ENCODE measurements around the gene B3GAT1.
A peak's percentile ranks its signal among the peaks of the same experiment; 100 is the strongest.

B3GAT1 gene

GRCh38 chr11:134331354-134332188 lies 80.5 kb downstream of the B3GAT1 start, which contains the start of gene GLB1L2:
Gene GLB1L2 (plus strand): TSS chr11:134331988. CDS start chr11:134332062, 74 bp downstream.
- peak; percentile 40 for DNase-seq

DNA sequence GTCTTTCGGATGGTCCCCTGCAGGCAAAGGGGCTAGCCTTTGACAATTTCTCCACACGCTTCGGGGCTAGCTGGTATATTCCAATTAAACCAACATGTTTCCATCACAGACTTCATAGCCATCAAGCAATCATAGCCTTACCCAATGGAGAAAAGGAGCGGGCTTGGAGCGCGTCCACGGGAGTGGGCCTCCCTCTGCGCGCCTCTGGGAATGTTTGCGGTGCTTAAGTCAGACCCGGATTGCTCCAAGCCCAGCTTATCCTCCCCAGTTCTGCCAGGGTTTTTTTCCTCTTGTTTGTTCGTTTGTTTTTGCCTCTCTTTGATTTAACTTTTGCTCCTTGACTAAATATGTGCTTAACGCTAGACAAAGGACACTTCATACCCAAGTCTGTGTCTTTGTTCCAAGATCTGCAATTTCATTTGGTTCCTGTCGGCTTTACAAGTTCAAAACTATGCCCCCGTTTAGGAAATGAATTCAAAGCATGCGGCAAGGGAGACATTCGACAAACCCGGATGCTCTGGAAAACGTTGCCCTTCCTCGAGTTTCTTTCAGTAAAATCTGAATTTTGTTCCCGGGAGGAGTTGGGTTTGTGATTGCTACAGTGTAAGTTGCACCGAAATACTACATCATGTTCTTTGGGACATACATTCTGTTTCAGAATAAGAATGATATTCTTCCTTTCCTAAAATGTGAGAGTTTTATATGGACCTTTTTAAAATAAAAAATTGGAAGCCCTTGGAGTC lies 81.3 kb downstream of the B3GAT1 start:
- no peak for DNase-seq
